Ishikawa (cell line): ENCODE results near the gene MYLIP.

Source experiments
- CEBPB ChIP-seq: IDR thresholded peaks from 2 replicates; pipeline ENCODE4 v1.6.1; 2012
- EP300 ChIP-seq: IDR thresholded peaks from 2 replicates; pipeline ENCODE4 v1.6.1; 2012; ENCODE audit warnings: borderline replicate concordance
- FOXM1 ChIP-seq: IDR thresholded peaks from 2 replicates; pipeline ENCODE4 v1.6.1; 2012; ENCODE audit warnings: low read depth, borderline replicate concordance
- NFIC ChIP-seq: IDR thresholded peaks from 2 replicates; pipeline ENCODE4 v1.6.1; 2012
- TAF1 ChIP-seq: IDR thresholded peaks from 2 replicates; pipeline ENCODE4 v1.6.1; 2012; ENCODE audit warnings: low read depth, mild to moderate bottlenecking
- TCF12 ChIP-seq: IDR thresholded peaks from 2 replicates; pipeline ENCODE4 v1.6.1; 2012; ENCODE audit warnings: low read depth
- TEAD4 ChIP-seq: IDR thresholded peaks from 2 replicates; pipeline ENCODE4 v1.6.1; 2012
- YY1 ChIP-seq: IDR thresholded peaks from 2 replicates; pipeline ENCODE4 v1.6.1; 2012; ENCODE audit warnings: low read depth
- ZBTB7A ChIP-seq: IDR thresholded peaks from 2 replicates; pipeline ENCODE4 v1.6.1; 2012; ENCODE audit warnings: low read depth
- TF ChIP-seq, protein P1 (sequence below): IDR thresholded peaks from 2 replicates; pipeline ENCODE4 v1.6.1; 2012; ENCODE audit warnings: low read depth, mild to moderate bottlenecking
- TF ChIP-seq, protein P2 (sequence below): IDR thresholded peaks from 2 replicates; pipeline ENCODE4 v1.6.1; 2012

DNA sequence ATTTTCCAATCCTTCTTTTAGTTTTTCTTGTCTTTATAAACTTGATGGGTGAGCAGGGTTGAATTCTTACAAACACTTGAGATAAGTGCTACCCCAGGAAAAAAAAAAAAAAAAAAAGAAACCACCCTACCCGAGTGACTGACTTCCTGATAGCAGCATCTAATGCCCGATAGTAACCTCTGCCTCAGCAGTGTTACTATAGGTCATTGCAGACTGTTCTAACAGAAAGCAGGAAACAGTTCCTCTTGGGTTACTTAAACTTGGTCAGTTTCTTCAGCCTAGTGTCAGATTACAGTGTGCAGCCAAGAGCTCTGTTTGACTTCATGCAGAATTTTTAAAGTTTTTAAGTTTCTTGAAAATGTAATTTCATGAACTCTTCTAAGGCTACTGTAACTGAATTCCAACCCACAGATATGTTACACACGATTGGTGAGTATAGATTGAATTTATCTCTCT is 2.1 kb downstream of the MYLIP start:
- no peak for TF ChIP-seq NFIC
- no peak for TF ChIP-seq TCF12
- TF ChIP-seq, protein P1, sequence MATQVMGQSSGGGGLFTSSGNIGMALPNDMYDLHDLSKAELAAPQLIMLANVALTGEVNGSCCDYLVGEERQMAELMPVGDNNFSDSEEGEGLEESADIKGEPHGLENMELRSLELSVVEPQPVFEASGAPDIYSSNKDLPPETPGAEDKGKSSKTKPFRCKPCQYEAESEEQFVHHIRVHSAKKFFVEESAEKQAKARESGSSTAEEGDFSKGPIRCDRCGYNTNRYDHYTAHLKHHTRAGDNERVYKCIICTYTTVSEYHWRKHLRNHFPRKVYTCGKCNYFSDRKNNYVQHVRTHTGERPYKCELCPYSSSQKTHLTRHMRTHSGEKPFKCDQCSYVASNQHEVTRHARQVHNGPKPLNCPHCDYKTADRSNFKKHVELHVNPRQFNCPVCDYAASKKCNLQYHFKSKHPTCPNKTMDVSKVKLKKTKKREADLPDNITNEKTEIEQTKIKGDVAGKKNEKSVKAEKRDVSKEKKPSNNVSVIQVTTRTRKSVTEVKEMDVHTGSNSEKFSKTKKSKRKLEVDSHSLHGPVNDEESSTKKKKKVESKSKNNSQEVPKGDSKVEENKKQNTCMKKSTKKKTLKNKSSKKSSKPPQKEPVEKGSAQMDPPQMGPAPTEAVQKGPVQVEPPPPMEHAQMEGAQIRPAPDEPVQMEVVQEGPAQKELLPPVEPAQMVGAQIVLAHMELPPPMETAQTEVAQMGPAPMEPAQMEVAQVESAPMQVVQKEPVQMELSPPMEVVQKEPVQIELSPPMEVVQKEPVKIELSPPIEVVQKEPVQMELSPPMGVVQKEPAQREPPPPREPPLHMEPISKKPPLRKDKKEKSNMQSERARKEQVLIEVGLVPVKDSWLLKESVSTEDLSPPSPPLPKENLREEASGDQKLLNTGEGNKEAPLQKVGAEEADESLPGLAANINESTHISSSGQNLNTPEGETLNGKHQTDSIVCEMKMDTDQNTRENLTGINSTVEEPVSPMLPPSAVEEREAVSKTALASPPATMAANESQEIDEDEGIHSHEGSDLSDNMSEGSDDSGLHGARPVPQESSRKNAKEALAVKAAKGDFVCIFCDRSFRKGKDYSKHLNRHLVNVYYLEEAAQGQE: no peak
- TF ChIP-seq, protein P2, sequence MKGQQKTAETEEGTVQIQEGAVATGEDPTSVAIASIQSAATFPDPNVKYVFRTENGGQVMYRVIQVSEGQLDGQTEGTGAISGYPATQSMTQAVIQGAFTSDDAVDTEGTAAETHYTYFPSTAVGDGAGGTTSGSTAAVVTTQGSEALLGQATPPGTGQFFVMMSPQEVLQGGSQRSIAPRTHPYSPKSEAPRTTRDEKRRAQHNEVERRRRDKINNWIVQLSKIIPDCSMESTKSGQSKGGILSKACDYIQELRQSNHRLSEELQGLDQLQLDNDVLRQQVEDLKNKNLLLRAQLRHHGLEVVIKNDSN: no peak
- TF ChIP-seq YY1: no peak
- no peak for TF ChIP-seq EP300
- no peak for TF ChIP-seq ZBTB7A
- no peak for TF ChIP-seq TAF1
- TF ChIP-seq TEAD4: no peak
- no peak for TF ChIP-seq FOXM1
- TF ChIP-seq CEBPB: no peak
